NCI-H748 (cell line): ENCODE data around the gene ITSN1.

ENCODE experiments used
- DNase-seq: peaks from one replicate; lab custom pipeline; 2025; ENCODE audit not compliant: unreplicated experiment; lab: John Stamatoyannopoulos, UW

The ITSN1 gene

GRCh38 chr21:33802481-33802880, 160.2 kb downstream of the ITSN1 start:
- no peak for DNase-seq

- DNase-seq = no peak
Measured at GRCh38 chr21:33808715-33809367, 166.5 kb downstream of the ITSN1 start.

- DNase-seq = no peak
Measured at GRCh38 chr21:33810766-33811165, 168.5 kb downstream of the ITSN1 start.

- DNase-seq = no peak
Measured at GRCh38 chr21:33811167-33812010, 169.1 kb downstream of the ITSN1 start.

GRCh38 chr21:33813832-33814365, 171.6 kb downstream of the ITSN1 start:
- no peak for DNase-seq

GRCh38 chr21:33815143-33815707, 172.9 kb downstream of the ITSN1 start:
- DNase-seq = no peak

GRCh38 chr21:33816174-33816573, 173.9 kb downstream of the ITSN1 start:
- DNase-seq = no peak

- no peak for DNase-seq
Measured at GRCh38 chr21:33817138-33817537, 174.8 kb downstream of the ITSN1 start.

GRCh38 chr21:33817663-33818451, 175.6 kb downstream of the ITSN1 start:
- peak; percentile 79 for DNase-seq

- no peak for DNase-seq
Measured at GRCh38 chr21:33820230-33820770, 178.0 kb downstream of the ITSN1 start.

GRCh38 chr21:33820798-33821197, 178.5 kb downstream of the ITSN1 start:
- no peak for DNase-seq

GRCh38 chr21:33821503-33822322, 179.4 kb downstream of the ITSN1 start:
- no peak for DNase-seq

- no peak for DNase-seq
Measured at GRCh38 chr21:33824156-33824941, 182.0 kb downstream of the ITSN1 start.

- no peak for DNase-seq
Measured at GRCh38 chr21:33825419-33825818, 183.1 kb downstream of the ITSN1 start.

GRCh38 chr21:33825915-33826314, 183.6 kb downstream of the ITSN1 start:
- DNase-seq = no peak

- DNase-seq = no peak
Measured at GRCh38 chr21:33828083-33828482, 185.8 kb downstream of the ITSN1 start.

- DNase-seq = no peak
Measured at GRCh38 chr21:33828577-33828976, 186.3 kb downstream of the ITSN1 start.

- no peak for DNase-seq
Measured at GRCh38 chr21:33829844-33830243, 187.5 kb downstream of the ITSN1 start.
